Lower leg skin (tissue), 3 donors: ENCODE results near the gene VASH2.

ENCODE experiments used
- POLR2A ChIP-seq, 2 donors: fragments of 450-650 bp; IDR thresholded peaks; one replicate each; pipeline ENCODE4 v1.6.1; 2016 to 2017; ENCODE audit warnings: antibody characterized with exemption in 2 of 2, mild to moderate bottlenecking in 1 of 2, moderate library complexity in 1 of 2
- TF ChIP-seq, protein P1 (sequence below), 3 donors: fragments of 450-650 bp; IDR thresholded peaks; one replicate each; pipeline ENCODE4 v1.5.1; 2016; ENCODE audit warnings: antibody characterized with exemption in 3 of 3, mild to moderate bottlenecking in 3 of 3, moderate library complexity in 2 of 3

- TF ChIP-seq, protein P1, sequence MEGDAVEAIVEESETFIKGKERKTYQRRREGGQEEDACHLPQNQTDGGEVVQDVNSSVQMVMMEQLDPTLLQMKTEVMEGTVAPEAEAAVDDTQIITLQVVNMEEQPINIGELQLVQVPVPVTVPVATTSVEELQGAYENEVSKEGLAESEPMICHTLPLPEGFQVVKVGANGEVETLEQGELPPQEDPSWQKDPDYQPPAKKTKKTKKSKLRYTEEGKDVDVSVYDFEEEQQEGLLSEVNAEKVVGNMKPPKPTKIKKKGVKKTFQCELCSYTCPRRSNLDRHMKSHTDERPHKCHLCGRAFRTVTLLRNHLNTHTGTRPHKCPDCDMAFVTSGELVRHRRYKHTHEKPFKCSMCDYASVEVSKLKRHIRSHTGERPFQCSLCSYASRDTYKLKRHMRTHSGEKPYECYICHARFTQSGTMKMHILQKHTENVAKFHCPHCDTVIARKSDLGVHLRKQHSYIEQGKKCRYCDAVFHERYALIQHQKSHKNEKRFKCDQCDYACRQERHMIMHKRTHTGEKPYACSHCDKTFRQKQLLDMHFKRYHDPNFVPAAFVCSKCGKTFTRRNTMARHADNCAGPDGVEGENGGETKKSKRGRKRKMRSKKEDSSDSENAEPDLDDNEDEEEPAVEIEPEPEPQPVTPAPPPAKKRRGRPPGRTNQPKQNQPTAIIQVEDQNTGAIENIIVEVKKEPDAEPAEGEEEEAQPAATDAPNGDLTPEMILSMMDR (IDR thresholded peaks at IDR 0.05), result no peak
- TF ChIP-seq POLR2A (IDR thresholded peaks at IDR 0.05), result no peak
Observed at GRCh38 chr1:212946872-212947271, 3.5 kb upstream of the VASH2 start.
